GM21529 (cell line): ENCODE measurements around the gene WDHD1.
"Not testable (repeated sequence)": the region's sequence is repeated elsewhere in the genome, so short reads cannot be mapped to it uniquely, and the experiment has no call there.

Source experiments
- ATAC-seq: cut with Tn5 transposase; IDR thresholded peaks from one replicate; pipeline ENCODE4 v1.9.1; 2021; ENCODE audit not compliant: unreplicated experiment

Gene WDHD1

DNA sequence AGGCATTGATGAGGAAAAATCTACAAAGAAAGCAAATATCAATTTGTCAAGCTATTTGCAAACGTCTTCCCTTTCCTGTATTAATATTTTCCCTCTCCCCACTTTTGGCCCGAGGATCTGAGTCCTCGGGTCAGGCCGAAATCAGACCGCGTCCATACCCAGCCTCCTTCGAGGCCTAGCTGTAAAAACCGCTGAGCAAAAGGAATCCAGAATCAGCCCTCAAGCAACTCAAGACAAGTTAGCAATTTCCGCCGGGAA lies 24.2 kb upstream of the WDHD1 start:
- no peak for ATAC-seq

DNA sequence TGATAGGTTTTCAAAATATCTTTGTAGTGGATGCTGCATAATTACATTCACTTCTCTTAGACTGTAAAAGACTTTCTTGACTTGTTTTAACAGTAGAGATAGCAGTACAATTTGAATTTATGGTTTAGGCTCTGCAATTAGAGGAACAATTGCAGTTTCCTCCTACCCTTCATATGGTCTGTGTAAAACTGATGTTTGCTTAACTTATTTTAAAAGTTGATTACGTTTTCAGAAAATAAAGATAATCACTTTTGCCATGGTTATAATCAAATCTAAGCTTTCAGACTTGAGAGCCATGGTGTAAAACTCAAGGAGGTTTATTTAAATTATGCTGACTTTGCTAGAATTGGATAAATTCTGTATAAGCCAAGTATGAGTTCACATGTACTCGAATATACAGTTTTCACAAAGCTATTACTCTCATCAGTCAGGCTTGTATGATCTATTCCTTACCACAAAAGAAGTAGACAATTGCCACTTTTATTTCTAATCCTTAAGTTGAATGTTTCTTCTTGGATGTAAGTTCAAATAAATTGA lies 22.1 kb upstream of the WDHD1 start:
- no peak for ATAC-seq

DNA sequence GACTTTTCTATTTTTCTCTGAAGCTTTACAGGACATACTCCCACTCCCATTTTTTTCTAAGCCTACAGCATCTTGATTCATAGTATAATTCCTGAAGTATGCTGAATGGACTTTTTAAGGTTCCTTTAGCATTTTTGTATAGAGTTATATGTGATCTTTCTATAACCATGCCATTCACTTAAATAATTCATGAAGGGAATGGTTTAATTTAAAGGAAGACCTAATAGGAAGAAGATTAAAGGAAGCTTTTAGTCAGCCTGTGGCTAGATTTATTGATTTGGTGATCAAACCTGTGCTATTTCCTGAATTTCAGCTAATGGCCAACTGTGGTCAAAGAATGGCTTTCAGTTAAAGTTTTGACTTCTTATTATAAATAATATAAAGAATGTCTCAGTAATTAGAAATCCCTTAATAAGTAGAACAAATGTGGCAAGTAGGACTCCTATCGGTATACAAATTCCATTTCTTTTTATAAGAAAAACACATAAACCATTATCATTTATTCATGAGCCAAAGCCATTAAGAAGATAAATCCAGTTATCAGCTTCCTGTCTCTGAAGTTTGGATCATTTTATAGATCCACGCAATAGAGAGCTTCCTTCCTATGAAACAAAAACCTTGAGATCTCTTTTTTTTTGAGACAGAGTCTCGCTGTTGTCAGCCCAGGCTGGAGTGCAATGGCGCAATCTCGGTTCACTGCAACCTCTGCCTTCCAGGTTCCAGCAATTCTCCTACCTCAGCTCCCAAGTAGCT lies 20.6 kb upstream of the WDHD1 start:
- no peak for ATAC-seq

DNA sequence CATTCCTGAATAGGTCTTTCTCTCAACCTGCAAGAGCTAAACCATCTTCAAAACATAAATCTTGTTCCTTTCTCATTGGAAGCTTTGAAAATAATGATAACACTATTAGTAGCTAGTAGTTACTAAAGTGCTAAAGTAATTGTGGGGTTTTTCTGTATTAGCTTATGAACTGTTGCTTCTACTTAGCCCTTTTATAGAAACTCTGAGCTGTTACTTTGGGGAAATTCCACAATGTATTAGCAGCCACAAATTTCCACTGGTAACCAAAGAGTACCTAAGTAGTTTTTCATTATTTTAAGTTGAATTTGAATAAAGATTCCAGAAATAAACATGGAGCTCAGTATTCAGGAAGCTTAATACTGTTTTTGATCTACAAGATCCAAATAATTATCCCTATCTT lies 18.2 kb upstream of the WDHD1 start:
- ATAC-seq, result no peak

DNA sequence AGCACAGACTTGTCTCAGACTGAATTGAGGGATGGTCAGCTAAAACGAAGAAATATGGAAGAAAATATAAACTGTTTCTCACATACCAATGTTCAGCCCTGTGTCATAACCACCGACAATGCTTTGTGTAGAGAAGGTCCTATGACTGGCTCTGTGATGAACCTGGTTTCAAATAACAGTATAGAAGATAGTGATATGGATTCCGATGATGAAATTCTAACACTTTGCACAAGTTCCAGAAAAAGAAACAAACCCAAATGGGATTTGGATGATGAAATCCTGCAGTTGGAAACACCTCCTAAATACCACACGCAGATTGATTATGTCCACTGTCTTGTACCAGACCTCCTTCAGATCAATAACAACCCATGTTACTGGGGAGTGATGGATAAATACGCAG lies 16.6 kb upstream of the WDHD1 start:
- no peak for ATAC-seq

DNA sequence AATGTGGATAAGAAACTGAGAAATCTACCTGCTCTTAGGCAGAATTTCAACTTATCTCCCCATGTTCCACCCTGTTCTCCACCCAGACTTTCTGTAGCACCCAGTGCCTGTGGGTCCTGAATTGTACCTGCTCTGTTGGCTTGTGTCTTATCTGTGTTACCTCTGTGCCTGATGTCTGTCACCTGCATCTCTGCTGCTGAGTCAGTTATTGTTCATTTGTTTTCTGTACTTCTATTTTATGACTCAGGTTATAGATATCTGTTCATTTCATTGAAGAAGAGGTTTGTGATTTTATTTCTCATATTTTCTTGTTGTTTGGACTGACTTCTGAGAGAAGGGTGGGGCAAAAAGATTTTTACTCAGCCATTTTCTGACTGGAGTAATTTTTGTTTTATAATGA lies 11.8 kb upstream of the WDHD1 start:
- no peak for ATAC-seq

DNA sequence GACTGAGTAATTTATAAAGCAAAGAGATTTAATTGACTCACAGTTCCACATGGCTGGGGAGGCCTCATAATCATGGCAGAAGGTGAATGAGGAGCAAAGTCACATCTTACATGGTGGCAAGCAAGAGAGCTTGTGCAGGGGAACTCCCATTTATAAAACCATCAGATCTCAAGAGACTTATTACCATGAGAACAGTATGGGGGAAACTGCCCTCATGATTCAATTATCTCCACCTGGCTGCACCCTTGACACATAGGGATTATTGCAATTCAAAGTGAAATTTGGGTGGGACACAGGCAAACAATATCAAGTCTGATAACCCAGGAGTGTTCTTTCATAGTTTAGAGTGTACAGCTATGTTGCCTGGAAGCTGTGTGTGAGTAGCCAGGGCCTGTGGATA lies 11.1 kb upstream of the WDHD1 start:
- ATAC-seq, result not testable (repeated sequence)

DNA sequence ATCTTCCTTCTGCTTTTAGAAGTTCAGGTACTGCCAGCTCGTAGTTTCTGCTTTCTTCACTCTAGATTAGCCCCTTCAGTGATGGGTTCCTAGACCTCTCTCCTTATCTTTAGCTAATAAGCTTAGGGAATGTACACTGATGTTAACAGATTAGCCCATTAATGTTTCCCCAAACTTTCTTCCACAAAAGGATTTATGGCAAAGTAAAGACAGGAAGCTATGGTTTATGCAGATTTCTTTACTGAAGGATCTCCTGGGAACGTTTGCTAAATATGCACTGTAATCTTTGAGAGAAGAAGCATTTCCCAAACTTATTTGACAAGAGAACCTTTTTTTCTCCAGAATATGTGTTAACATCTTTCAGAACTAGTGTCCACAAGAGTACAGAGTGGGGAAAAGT lies 4.3 kb upstream of the WDHD1 start:
- ATAC-seq, result no peak

DNA sequence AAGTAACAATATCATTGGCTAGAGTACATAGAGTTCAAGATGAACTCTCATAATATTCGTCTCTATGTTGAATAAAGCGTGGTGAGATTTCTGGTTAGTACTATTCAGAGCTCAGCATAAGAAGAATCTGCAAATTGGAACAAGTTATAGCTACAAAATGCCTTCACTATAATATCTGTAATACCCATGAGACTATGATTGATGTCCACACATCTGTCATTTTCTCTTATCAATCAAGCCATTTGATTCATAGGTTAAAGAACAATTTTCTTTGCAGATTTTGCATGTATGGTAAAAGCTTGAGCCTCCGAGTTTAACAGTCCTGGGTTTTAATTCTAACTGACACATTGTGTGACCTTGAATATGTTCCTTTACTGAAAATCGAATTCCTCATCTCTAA lies 1.6 kb upstream of the WDHD1 start:
- ATAC-seq, result no peak

DNA sequence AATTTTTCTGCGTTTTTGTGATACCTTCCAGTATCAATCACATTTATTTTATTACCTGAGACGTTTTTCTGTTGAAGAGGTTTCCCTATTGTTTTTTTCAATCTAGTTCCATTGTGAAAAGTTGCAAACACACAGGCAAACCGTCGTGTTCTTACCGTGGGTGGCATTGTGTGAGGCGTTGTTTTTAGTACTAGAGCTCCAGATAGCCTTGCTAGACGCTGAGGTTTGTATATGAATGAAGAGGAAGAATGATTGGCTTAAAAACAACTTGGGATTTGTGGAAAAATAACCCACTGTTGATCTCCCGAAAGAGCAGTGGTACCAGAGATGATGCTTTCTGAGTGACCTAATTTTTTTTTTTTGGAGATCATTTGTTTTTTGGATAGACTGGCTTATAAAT lies 1.2 kb upstream of the WDHD1 start:
- no peak for ATAC-seq

DNA sequence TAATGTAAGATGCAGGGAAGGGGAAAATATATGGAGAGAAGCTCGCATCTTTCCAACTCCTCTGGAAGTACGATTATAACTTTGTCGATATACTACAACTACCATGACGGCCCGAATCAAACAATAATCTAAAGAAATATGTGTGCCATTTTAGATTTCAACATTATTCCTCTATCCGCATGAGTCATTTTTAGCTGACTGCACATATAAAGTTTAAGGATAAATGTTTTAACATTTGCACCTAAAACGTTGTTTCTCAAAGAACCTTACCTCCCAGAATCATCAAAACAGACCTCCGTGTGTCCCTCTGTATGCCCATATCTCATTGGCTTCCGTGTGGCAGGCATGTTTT lies 482 bp downstream of the WDHD1 start:
- ATAC-seq, result no peak

DNA sequence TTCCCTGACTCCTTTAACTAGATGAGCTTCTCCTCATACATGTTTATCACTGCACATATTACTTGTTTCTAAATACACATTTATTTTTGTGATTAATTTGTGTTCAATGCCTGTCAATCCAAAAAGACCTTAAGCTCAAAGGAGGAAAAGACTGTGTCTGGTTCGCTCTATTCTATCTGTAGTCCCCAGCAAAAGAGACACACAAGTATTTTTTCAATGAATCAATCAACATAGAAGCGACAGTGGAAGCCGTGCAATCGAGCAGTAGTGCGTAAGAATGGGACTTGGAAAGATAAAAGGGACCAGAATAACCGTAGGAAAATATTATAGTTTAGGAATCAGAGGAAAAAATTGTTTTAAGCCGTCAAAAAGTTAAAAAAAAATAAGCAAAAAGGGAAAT lies 951 bp downstream of the WDHD1 start:
- no peak for ATAC-seq

DNA sequence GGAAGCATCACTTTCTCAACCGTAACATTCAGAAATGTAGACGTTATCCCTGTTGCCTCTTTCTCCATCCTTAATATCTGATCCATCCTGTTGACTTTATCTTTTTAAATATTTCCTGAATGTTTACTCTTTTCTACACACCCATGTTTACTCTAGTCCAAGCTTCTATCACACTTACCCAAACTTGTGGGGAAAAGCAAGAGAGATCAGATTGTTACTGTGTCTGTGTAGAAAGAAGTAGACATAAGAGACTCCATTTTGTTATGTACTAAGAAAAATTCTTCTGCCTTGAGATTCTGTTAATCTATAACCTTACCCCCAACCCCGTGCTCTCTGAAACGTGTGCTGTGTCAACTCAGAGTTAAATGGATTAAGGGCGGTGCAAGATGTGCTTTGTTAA lies 2.5 kb downstream of the WDHD1 start:
- ATAC-seq, result not testable (repeated sequence)

DNA sequence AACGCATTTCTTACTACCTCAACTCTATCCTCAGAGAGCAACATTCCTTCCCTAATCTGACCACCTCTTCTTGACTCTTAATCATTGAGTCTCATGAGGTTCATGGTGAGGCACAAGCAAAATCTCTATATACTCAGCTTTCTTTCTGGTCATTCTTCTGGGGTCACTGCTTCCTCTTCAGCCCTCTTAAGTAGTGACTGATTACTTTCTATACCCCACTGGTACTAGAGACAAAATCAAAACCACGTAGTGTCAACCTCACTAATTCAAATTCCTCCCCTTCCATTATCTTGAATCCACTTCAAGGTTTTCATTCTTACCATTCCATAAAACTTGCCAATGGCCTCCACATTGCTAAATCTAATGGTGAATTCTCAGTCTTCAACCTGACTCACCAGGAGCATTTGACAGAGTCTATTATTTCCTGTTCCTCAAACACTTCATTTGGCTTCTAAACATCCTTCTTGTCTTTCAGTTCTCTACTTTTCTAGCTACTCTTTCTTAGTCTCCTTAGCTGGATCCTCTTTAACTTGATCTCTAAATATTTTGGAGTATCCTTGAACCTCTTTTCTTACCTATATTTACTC lies 6.8 kb downstream of the WDHD1 start:
- ATAC-seq, result no peak

DNA sequence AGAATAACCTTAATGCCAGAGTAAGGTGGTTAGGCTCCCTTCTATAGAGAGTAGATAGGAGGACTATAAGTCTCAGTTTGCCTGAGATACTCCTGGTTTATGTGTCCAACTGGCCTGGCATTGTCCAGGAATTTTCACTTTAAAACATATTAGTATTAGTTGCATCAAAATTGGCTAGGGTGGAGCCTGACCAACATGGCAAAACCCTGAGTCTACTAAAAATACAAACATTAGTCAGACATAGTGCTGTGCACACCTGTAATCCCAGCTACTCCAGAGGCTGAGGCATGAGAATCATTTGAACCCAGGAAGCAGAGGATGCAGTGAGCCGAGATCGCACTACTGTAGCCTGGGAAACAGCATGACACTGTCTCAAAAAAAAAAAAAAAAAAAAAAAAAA lies 11.9 kb downstream of the WDHD1 start:
- no peak for ATAC-seq

DNA sequence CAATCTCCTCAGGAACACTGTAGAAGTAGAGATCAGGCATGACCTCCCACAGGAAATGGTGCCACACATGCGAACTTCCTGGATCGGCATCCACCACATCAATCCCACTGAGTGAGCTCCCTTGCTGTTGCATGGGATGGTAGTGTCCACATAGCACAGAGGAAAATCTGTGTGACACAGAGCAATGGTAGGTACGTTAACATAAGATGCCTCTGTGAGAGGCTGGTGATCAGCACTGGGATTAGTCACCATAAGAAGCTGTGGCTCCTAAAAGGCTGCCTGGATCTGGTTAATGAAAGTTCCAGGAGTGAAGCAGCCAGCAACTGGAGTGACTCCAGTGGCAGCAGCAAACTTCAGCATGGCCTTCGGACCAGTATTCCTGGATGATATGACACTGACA lies 21.8 kb downstream of the WDHD1 start:
- no peak for ATAC-seq

DNA sequence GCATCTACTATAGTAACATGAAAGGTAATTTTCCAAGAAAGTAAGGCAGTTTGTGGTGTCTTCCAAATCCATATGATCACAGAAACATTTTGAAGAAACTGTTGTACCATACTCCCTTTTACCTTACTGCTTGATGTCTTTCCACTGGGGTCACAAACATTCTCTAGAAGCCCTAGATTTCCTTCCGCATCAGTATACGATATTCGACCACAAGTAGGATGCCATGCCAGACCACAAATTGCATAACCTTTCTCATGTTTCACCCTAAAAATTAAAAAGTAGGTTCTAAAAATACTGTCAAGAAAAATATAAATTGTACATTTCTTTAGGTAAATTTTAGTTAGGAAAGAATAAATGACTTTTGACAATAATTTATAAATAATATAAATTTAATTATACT lies 26.5 kb downstream of the WDHD1 start:
- ATAC-seq, result no peak

DNA sequence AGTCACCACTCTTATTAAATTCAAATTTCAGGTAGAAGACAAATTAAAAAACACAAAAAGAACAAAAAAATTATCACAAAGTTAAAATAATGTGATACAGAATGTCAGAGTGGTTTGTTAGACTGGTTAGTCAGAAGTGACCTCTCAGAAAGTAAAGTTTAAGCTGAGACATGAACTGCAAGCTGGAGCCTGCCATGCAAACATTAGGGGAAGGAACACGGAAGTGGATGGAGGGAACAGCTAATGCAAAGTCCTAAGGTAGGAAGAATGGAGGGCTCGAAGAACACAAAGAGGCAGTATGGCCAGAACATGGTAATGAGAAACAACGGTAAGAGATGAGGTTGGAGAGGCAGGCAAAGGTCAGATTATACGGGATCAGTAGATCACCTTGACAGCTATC lies 41.7 kb downstream of the WDHD1 start:
- no peak for ATAC-seq

DNA sequence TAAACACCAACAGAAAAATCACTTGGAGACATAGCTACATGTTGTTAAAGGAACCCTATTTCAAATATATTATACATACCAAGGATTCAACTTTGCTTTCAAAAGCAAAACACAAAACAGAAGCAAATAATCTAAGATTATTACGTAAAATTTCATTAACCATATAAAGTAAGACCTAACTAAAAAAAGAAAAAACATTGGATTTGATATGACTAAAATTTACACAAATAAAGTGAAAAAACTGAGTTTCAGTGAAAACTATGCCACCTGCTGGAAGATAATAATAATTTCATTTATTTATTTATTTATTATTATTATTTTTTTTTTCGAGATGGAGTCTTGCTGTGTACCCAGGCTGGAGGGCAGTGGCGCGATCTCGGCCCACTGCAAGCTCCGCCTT lies 45.2 kb downstream of the WDHD1 start:
- no peak for ATAC-seq

DNA sequence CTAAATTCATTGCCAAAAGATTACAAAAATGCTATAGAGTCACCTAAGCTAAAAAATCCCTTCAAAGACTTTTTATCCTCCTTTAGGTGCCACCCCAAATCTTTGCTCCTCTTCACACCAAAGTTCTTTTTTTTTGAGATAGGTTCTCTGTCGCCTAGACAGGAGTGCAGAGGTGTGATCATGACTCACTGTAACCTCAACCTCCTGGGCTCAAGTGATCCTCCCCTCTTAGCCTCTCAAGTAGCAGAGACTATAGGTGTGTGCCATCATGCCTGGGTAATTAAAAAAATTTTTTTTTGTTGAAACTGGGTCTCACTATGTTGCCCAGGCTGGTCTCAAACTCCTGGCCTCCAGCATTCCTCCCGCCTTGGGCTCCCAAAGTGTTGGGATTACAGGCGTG lies 47.9 kb downstream of the WDHD1 start:
- ATAC-seq, result no peak

DNA sequence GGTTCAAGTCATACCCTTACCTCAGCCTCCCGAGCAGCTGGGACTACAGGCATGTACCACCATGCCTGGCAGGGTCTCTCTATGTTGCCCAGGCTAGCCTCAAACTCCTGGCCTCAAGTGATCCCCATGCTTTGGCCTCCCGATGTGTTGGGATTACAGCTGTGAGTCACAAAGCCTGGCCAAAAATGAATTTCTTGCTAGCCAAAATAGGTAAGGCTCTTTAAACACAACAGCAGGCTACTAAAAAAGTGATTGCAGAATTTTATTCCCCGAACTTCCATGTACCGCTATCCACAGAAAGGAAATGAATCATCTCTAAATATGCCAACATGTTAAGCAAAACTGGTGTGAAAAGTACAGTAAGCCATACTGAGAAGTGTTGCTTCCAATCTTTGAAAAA lies 50.6 kb downstream of the WDHD1 start:
- no peak for ATAC-seq

DNA sequence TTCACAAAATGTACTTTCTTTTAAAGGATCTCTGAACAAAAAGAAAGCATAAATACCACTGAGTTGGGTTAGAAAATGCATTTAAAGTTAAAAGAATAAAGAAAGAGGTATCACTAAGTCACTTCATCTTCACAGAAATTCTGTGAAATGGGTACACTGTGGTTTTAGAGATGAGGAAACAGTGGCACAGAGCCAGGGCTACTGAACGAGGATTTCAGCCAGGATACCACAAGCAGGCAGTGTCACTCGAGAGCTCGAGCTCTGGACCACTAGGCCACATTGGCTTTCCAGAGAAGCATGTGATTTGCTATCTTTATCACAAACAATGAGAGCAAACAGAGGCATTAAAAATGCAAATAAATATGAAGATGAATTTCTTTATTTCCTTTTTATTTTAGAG lies 51.0 kb downstream of the WDHD1 start:
- no peak for ATAC-seq

DNA sequence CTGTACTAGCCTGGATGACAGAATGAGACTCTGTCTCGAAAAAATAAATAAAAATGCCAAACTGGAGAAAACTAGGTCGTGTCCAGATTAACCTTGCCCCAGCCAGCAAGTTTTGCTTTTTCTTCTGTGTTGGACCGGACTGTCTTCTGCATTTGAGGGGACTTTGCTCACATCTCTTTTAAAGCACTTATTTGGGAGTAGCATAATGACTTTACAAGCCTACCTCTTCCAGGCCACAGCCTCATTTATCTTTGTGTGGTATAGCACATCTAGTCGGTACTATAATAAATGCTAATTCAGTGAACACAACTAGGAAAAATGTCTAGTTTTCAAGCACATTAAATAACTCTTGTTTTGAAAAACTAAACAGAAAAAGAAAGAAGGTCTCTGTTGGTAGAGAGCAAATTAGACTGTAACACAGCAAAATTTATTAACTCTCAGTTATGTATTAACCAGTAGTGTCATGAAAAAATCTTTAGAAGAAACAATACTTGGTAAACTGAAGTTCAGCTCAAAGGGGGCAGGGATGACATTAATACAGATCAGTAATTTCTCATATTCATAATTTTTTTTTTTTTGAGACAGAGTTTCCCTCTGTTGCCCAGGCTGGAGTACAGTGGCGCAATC lies 52.0 kb downstream of the WDHD1 start:
- ATAC-seq, result no peak
